CD14-positive monocyte (primary cell): ENCODE measurements around the gene RBM17. TPM values are rescaled to one million over a fixed set of nuclear protein-coding genes. Genes with fewer than 3 reads are reported as not detected.

Experiments
- DNase-seq, 3 donors: peaks; one replicate each; pipeline ENCODE4 v3.0.0-alpha.2; 2011 to 2022
- H2AFZ ChIP-seq: 2 replicates; pipeline ENCODE4 v1.6.0; 2012; ENCODE audit warnings: mild to moderate bottlenecking, low read depth, low read length, inconsistent platforms; ENCODE audit not compliant: insufficient read depth, poor library complexity, severe bottlenecking
- H3K27ac ChIP-seq, 2 donors: 1 replicate in 1 of 2; 2 replicates in 1 of 2; pipeline ENCODE4 v1.5.1; 2012 to 2013; ENCODE audit warnings: low read length in 2 of 2, control low read depth in 1 of 2, inconsistent platforms in 1 of 2, low read depth in 1 of 2, mild to moderate bottlenecking in 1 of 2
- H3K27me3 ChIP-seq, 2 donors: one replicate each; pipeline versions ENCODE4 v1.6.0 to v1.6.1; 2011 to 2013; ENCODE audit warnings: low read length in 2 of 2; ENCODE audit not compliant: control insufficient read depth in 2 of 2, insufficient read depth in 2 of 2
- H3K36me3 ChIP-seq, 2 donors: replicated peaks in 1 of 2; 1 replicate in 1 of 2; 2 replicates in 1 of 2; pipeline versions ENCODE4 v1.5.1 to v1.6.1; 2012 to 2013; ENCODE audit warnings: low read length in 2 of 2, control low read depth in 1 of 2, inconsistent platforms in 1 of 2, mild to moderate bottlenecking in 1 of 2; ENCODE audit not compliant: insufficient read depth in 2 of 2, control insufficient read depth in 1 of 2
- H3K4me1 ChIP-seq, 2 donors: 1 replicate in 1 of 2; 2 replicates in 1 of 2; pipeline versions ENCODE4 v1.5.1 to v1.6.1; 2012 to 2013; ENCODE audit warnings: low read length in 2 of 2, control low read depth in 1 of 2, inconsistent platforms in 1 of 2, mild to moderate bottlenecking in 1 of 2, moderate library complexity in 1 of 2; ENCODE audit not compliant: insufficient read depth in 2 of 2, control insufficient read depth in 1 of 2
- H3K4me2 ChIP-seq: replicated peaks from 2 replicates; pipeline ENCODE3; 2012; ENCODE audit warnings: low read length, moderate library complexity, mild to moderate bottlenecking; ENCODE audit not compliant: poor library complexity, severe bottlenecking; ENCODE audit errors: extremely low read depth
- H3K4me3 ChIP-seq, 3 experiments: fragments of 200-600 bp in 1 of 3; sonication (generic) in 1 of 3; replicated peaks in 1 of 3; 1 replicate in 2 of 3; 2 replicates in 1 of 3; pipeline ENCODE4 v1.5.1; 2011 to 2013; ENCODE audit warnings: low read length in 3 of 3, mild to moderate bottlenecking in 3 of 3, control low read depth in 2 of 3, low read depth in 2 of 3, inconsistent platforms in 1 of 3, moderate library complexity in 1 of 3
- H3K79me2 ChIP-seq: 2 replicates; pipeline ENCODE4 v1.6.0; 2012; ENCODE audit warnings: mild to moderate bottlenecking, control low read depth, inconsistent platforms, low read length, moderate library complexity; ENCODE audit not compliant: insufficient read depth
- H3K9ac ChIP-seq: 2 replicates; pipeline ENCODE4 v1.6.0; 2017; ENCODE audit warnings: low read length, mild to moderate bottlenecking; ENCODE audit not compliant: insufficient read depth, poor library complexity, severe bottlenecking
- H3K9me3 ChIP-seq, 2 donors: replicated peaks in 1 of 2; 1 replicate in 1 of 2; 2 replicates in 1 of 2; pipeline versions ENCODE4 v1.5.1 to v1.6.1; 2012 to 2013; ENCODE audit warnings: low read length in 2 of 2, control low read depth in 1 of 2; ENCODE audit not compliant: control insufficient read depth in 1 of 2, insufficient read depth in 1 of 2
- H4K20me1 ChIP-seq: 2 replicates; pipeline ENCODE4 v1.6.0; 2012; ENCODE audit warnings: mild to moderate bottlenecking, low read length, control low read depth, moderate library complexity; ENCODE audit not compliant: insufficient read depth
- H3K27ac Mint-ChIP-seq, 7 donors: one replicate each; pipeline ENCODE4 v1.8.0; 2020; ENCODE audit warnings: mild to moderate bottlenecking in 7 of 7, mixed read lengths in 7 of 7, moderate library complexity in 6 of 7, inconsistent platforms in 2 of 7
- H3K27me3 Mint-ChIP-seq, 3 donors: one replicate each; pipeline ENCODE4 v1.8.0; 2021 to 2022; ENCODE audit warnings: low read depth in 3 of 3, mild to moderate bottlenecking in 3 of 3, mixed read lengths in 3 of 3, moderate library complexity in 3 of 3, inconsistent platforms in 1 of 3
- H3K36me3 Mint-ChIP-seq, 2 donors: one replicate each; pipeline ENCODE4 v1.8.0; 2020; ENCODE audit warnings: mixed read lengths in 2 of 2, inconsistent platforms in 1 of 2, mild to moderate bottlenecking in 1 of 2
- H3K4me1 Mint-ChIP-seq: one replicate; pipeline ENCODE4 v1.8.0; 2020; ENCODE audit warnings: mild to moderate bottlenecking, mixed read lengths
- H3K4me3 Mint-ChIP-seq, 2 donors: one replicate each; pipeline ENCODE4 v1.8.0; 2020; ENCODE audit warnings: mild to moderate bottlenecking in 2 of 2, mixed read lengths in 2 of 2, moderate library complexity in 1 of 2
- H3K9me3 Mint-ChIP-seq, 7 donors: one replicate each; pipeline ENCODE4 v1.8.0; 2020 to 2022; ENCODE audit warnings: mixed read lengths in 7 of 7, mild to moderate bottlenecking in 6 of 7, moderate library complexity in 6 of 7, inconsistent platforms in 2 of 7
- WGBS: methylation state at CpG from one replicate; pipeline ENCODE4 v1.1.5; 2013; ENCODE audit warnings: missing lambda C conversion rate; ENCODE audit not compliant: insufficient coverage; 5-methylcytosine and 5-hydroxymethylcytosine counted together
- intact Hi-C, 2 donors: fragments of 100-400 bp; cut with micrococcal nuclease; formaldehyde crosslinking; loops; one replicate each; pipeline versions ENCODE4 v1.15.0 to v1.15.1; 2023
- polyA plus RNA-seq, 3 donors: library from polyadenylated mRNA; depleted of rRNA in 1 of 3; unstranded in 2 of 3; stranded (reverse) in 1 of 3; fragments of 300-500 nt in 2 of 3; fragments of >200 nt in 1 of 3; fragmentation: Illumina TruSeq in 2 of 3; gene quantifications; 1 replicate in 2 of 3; 2 replicates in 1 of 3; pipeline ENCODE4 v1.2.3, GENCODE V29; 2012 to 2021
- TF ChIP-seq, protein P1 (sequence below): fragments of 200-600 bp; IDR thresholded peaks from one replicate; pipeline ENCODE4 v1.8.0; 2022; ENCODE audit warnings: antibody characterized with exemption, mild to moderate bottlenecking

Gene RBM17
- polyA plus RNA-seq, 3 donors, result 37.2 to 51.4 (median 44.5) TPM

DNA sequence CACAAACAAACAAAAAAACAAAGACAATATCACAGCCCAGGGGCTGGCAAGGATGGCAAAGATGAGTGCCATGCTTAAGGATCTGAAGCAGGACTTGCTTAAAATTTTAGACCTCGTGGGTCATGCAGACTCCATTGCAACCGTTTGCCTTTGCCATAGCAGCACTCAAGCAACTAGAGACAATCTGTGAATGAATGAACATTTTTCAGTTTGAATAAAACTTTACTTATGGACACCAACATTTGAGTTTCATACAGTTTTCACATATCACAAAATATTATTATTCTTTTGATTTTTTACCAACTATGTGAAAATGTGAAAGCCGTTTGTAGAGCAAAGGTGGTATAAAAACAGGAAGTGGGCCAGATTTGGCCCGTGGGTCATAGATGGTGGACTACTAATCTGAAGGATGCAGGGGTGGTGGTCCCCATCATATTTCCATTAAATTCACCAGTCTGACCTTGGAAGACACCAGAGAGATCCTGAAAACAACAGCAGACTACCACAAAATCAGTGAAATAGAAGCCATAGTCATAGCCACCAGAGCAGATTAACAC lies 8.3 kb upstream of the RBM17 start:
- no peaks in the 10 kb centered on the region for H3K4me1 Mint-ChIP-seq
- no peak overlapping the region for H3K4me3 Mint-ChIP-seq
- no peak overlapping the region for H3K27ac Mint-ChIP-seq
- TF ChIP-seq, protein P1, sequence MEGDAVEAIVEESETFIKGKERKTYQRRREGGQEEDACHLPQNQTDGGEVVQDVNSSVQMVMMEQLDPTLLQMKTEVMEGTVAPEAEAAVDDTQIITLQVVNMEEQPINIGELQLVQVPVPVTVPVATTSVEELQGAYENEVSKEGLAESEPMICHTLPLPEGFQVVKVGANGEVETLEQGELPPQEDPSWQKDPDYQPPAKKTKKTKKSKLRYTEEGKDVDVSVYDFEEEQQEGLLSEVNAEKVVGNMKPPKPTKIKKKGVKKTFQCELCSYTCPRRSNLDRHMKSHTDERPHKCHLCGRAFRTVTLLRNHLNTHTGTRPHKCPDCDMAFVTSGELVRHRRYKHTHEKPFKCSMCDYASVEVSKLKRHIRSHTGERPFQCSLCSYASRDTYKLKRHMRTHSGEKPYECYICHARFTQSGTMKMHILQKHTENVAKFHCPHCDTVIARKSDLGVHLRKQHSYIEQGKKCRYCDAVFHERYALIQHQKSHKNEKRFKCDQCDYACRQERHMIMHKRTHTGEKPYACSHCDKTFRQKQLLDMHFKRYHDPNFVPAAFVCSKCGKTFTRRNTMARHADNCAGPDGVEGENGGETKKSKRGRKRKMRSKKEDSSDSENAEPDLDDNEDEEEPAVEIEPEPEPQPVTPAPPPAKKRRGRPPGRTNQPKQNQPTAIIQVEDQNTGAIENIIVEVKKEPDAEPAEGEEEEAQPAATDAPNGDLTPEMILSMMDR, result no peak
- H3K27me3 ChIP-seq, result no peaks in the 10 kb centered on the region
- no peaks in the 10 kb centered on the region for H4K20me1 ChIP-seq
- intact Hi-C loops, result no loop called here
- peaks cover 0 to 6% (median 2%) of the 10 kb centered on the region in 3 donors for H3K27me3 Mint-ChIP-seq
- WGBS, result no CpG with 5 or more reads among the region's 4 CpGs
- no peaks in the 10 kb centered on the region for H3K9me3 Mint-ChIP-seq
- no peaks in the 10 kb centered on the region for H3K4me1 ChIP-seq
- H3K4me3 ChIP-seq, result no peak overlapping the region
- no peak overlapping the region for H2AFZ ChIP-seq
- no peaks in the 10 kb centered on the region for H3K9me3 ChIP-seq
- H3K79me2 ChIP-seq, result no peaks in the 10 kb centered on the region
- H3K36me3 ChIP-seq, result no peaks in the 10 kb centered on the region
- H3K9ac ChIP-seq, result no peak overlapping the region
- H3K4me2 ChIP-seq, result no peak overlapping the region
- H3K27ac ChIP-seq, result no peak overlapping the region
- DNase-seq, result no peak
- no peaks in the 10 kb centered on the region for H3K36me3 Mint-ChIP-seq

DNA sequence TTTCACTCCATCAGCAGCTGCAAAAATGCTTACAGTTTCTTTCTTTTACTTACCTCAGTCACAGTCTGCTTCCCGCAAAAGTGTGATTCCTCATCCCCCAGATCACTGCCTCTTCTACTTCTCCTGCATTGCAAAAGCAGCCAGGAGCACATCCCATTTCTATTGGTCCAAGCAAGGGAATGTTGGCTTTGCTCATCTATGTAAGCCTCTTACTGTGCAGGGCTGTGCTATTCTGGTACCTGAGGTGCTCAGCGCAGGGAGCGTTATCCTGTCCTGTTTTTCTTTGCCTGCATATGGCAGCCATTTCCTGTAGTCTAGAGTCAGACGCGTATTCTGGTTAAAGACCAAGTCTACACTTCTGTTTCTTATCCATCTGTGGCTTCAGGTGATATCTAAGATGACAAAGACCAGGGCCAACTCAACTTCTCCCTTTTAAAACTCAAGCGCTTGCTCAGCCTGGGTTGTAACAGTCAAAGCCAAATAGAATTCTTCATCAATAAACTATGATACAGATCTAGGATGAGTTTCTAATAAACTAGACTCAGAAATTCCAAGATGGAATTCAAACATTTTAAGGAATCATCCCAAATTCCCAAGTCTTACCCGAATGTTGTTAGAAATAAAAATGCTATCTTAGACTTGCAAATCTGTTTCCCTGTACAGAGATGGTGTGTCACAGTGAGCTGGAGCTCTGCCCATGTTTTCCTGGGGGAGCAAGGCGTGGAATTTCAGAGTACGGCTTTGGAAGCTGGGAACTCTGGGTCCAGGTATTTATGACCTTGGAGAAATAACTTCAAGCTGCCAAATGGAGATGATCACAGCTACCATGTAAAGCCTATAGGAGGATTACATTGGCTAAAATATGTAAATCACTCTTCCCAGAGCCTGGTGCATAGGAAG lies 6.1 kb upstream of the RBM17 start:
- intact Hi-C loops, result no loop called here
- peak overlapping the region in 1 of 7 donors; percentile 59 for H3K27ac Mint-ChIP-seq

More for the DNA sequence above, 6.1 kb upstream of the RBM17 start:
- no peaks in the 10 kb centered on the region for H3K9me3 ChIP-seq
- 83% methylated on average over 7 of the region's 9 CpGs for WGBS
- H3K27me3 ChIP-seq, result no peaks in the 10 kb centered on the region
- Mint-ChIP-seq H3K36me3 (no peaks in the 10 kb centered on the region), H3K27me3 (peaks cover 0 to 8% (median 2%) of the 10 kb centered on the region in 3 donors), H3K9me3 (no peaks in the 10 kb centered on the region), H3K4me3 (no peak overlapping the region), H3K4me1 (peaks cover 7% of the 10 kb centered on the region)
- H3K79me2 ChIP-seq, result no peaks in the 10 kb centered on the region
- H3K4me2 ChIP-seq, result no peak overlapping the region
- no peak overlapping the region for H3K4me3 ChIP-seq
- TF ChIP-seq, protein P1, result no peak
- H2AFZ ChIP-seq, result no peak overlapping the region
- no peaks in the 10 kb centered on the region for H4K20me1 ChIP-seq
- no peaks in the 10 kb centered on the region for H3K36me3 ChIP-seq
- peaks cover 8 to 12% of the 10 kb centered on the region in 2 donors for H3K4me1 ChIP-seq
- DNase-seq, result no peak
- H3K9ac ChIP-seq, result no peak overlapping the region
- H3K27ac ChIP-seq, result no peak overlapping the region
